Measurements from ENCODE around the gene RPH3AL. TPM values are rescaled to one million over a fixed set of nuclear protein-coding genes. Genes with fewer than 3 reads are reported as not detected.

Gene RPH3AL
- total and polyA plus RNA-seq, 12 donors = 3.6 to 11.1 (median 6.0) TPM

DNA sequence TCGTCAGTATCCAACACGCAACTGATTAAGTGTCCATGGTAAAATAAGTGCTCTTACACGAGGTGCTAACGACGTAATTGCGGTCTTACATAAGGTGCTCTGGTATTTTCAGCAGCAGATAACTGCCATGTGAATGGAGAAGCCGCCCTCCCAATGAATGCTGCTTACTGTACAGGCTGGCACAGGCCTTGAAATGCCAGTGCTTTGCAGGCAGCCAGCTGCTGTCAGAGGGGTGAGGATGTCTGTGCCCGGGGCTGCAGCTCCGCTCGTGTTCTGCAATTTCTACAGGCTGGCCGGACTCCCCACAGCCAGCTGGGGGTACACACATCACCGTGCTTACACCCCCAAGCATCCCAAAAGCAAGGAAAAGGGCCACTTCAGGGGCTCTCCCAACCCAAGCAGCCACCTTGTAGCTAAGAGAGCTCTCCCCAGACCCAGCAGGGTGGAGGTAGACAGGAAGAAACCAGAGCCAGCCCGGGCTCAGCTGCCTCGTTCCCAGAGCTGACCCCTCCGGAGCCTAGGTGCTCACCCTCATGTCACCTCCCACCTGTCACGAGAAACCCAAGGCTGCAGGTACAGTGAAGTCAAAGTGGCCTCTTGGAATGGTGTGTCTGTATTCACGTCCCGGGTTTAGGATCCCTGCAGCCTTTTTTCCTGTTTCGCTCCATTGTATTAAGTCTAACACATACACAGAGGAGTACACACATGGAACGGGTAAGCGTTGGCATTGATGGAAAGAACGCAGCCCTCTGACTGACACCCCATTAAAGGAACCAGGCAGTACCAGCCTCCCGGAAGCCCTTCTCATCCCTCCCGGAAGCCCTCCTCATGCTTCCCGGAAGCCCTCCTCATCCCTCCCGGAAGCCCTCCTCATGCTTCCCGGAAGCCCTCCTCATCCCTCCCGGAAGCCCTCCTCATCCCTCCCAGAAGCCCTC, 27.2 kb upstream of the RPH3AL start:
- WGBS, 2 donors = 72 to 74% methylated on average over 28 of the region's 28 CpGs
- H3K4me1 ChIP-seq = peaks cover 0 to 37% (median 3%) of the 10 kb centered on the region in 9 donors
- peak overlapping the region in 5 of 10 donors; percentile 20 to 56 (median 39) for H3K27ac ChIP-seq
- H3K36me3 ChIP-seq = no peaks in the 10 kb centered on the region
- ATAC-seq = peak in 4 of 8 donors; percentile 20 to 68 (median 36)
- no peak overlapping the region for H3K4me3 ChIP-seq
- no peaks in the 10 kb centered on the region for H3K9me3 ChIP-seq
- intact Hi-C loops (cut with DNase I) = loop anchor here in 1 of 10 donors (5.0 kb wide), 1 partner anchor 47 kb away; no protein-coding TSS in a partner anchor
- H3K27me3 ChIP-seq = peaks cover 0 to 14% (median 0%) of the 10 kb centered on the region in 7 donors
- DNase-seq = no peak
- TF ChIP-seq, protein P1, sequence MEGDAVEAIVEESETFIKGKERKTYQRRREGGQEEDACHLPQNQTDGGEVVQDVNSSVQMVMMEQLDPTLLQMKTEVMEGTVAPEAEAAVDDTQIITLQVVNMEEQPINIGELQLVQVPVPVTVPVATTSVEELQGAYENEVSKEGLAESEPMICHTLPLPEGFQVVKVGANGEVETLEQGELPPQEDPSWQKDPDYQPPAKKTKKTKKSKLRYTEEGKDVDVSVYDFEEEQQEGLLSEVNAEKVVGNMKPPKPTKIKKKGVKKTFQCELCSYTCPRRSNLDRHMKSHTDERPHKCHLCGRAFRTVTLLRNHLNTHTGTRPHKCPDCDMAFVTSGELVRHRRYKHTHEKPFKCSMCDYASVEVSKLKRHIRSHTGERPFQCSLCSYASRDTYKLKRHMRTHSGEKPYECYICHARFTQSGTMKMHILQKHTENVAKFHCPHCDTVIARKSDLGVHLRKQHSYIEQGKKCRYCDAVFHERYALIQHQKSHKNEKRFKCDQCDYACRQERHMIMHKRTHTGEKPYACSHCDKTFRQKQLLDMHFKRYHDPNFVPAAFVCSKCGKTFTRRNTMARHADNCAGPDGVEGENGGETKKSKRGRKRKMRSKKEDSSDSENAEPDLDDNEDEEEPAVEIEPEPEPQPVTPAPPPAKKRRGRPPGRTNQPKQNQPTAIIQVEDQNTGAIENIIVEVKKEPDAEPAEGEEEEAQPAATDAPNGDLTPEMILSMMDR (IDR thresholded peaks at IDR 0.05) = no peak

DNA sequence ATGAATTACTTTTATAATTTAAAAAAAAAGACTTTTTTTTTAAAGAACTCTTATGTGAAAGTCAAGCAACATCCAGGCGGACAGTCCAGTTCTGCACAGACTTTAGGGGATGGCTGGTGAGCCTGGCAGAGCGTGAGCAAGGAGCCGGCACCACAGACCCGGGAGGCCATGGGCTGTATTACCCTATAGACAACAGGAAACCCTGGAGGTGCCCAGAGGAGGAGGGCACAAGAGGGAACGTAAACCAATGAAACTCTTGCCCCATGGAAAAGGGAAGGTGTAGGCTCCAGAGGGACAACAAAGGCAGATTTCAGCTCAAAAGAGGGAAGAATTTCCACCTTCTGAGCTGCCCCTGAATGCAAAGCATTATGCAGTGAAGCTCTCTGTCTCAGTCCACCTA, 25.5 kb upstream of the RPH3AL start:
- Histone ChIP-seq H3K36me3 (no peaks in the 10 kb centered on the region), H3K27me3 (peaks cover 0 to 5% (median 0%) of the 10 kb centered on the region in 7 donors), H3K27ac (peak overlapping the region in 4 of 10 donors; percentile 17 to 43 (median 37)), H3K4me1 (peaks cover 0 to 21% (median 0%) of the 10 kb centered on the region in 9 donors), H3K9me3 (peaks cover 0 to 5% (median 0%) of the 10 kb centered on the region in 11 donors), H3K4me3 (no peak overlapping the region)
- 80 to 84% methylated on average over 5 of the region's 5 CpGs for WGBS, 2 donors
- TF ChIP-seq, protein P1 (IDR thresholded peaks at IDR 0.05) = no peak
- no peak for DNase-seq
- ATAC-seq = no peak
- intact Hi-C loops (cut with DNase I) = no loop called here

DNA sequence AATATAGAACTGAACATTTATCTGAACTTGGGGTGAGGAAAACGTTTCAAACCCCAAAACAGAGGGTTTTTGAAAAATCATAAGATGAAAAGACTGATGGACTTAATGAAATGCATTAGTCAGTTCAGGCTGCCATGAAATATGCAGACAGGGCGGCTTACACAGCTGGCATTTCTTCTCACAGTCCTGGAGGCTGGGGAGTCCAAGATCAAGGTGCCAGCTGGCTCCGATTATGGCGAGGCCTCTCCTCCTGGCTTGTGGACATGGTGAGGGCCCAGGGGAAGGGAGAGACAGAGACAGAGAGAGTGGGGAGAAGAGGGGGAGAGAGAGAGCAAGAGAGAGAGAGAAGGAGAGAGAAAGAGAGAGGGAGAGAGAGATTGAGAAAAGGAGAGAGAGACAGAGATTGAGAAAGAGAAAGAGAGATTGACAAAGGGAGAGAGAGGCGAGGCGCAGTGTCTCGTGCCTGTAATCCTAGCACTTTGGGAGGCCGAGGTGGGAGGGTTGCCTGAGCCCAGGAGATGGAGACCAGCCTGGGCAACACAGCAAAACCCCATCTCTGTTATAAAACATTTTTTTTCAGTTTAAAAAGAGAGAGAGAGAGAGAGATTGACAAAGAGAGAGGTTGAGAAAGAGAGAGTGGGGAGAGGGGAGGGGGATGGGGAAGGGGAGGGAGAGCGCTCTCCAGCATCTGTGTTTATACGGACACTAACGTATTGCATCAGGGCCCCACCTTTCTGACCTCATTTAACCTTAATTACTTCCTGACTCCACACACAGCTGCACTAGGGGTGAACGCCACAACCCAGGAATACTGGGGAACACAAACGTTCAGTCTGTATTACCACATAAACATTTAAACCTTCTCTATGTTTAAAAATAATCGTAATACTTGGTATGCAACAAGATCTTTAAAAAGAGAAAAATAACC, 24.6 kb upstream of the RPH3AL start:
- TF ChIP-seq, protein P1 (IDR thresholded peaks at IDR 0.05) = no peak
- H3K4me1 ChIP-seq = peaks cover 0 to 13% (median 0%) of the 10 kb centered on the region in 9 donors
- H3K36me3 ChIP-seq = no peaks in the 10 kb centered on the region
- H3K9me3 ChIP-seq = peaks cover 0 to 5% (median 0%) of the 10 kb centered on the region in 11 donors
- H3K27ac ChIP-seq = peak overlapping the region in 5 of 10 donors; percentile 17 to 43 (median 33)
- DNase-seq = peak in 1 of 2 donors; percentile 54
- ATAC-seq = peak; percentile 40 to 81 (median 63)
- no peak overlapping the region for H3K4me3 ChIP-seq
- intact Hi-C loops (cut with DNase I) = no loop called here
- WGBS, 2 donors = 60 to 66% methylated on average over 14 of the region's 14 CpGs
- peaks cover 0 to 5% (median 0%) of the 10 kb centered on the region in 7 donors for H3K27me3 ChIP-seq

All from heart right ventricle (tissue), 16 donors.